Measurements from ENCODE around the gene CASP8.

Gene CASP8

GRCh38 chr2:201242571-201243277 is 17.6 kb upstream of the CASP8 start:
- DNase-seq (ENCODE audit: low read depth) = no peak

- DNase-seq (ENCODE audit: low read depth) = no peak
These were observed 15.5 kb upstream of the CASP8 start for GRCh38 chr2:201244829-201245228.

GRCh38 chr2:201246280-201246679 is 14.1 kb upstream of the CASP8 start:
- DNase-seq (ENCODE audit: low read depth) = no peak

GRCh38 chr2:201248288-201248844 is 12.0 kb upstream of the CASP8 start:
- DNase-seq (ENCODE audit: low read depth) = no peak

DNA sequence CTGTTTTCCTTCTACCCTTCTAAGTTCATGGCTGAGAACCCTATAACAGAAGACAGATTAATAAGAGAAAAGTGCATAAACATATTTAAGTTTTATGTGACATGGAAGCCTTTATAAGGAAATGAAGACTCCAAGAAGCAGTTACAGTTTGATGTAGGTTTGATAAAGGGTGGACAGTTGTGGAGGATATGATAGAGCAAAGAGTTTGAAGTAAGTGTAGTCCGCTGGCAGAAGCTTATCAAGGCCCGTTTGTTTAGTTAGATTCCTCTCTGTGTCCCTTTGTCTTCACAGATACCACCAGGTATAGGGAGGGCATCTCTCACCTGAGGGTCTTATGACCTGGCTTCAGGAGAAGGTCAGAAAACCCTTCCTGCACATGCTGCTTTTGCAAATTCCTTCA is 10.4 kb upstream of the CASP8 start:
- no peak for DNase-seq (ENCODE audit: low read depth)

- no peak for DNase-seq (ENCODE audit: low read depth)
These were observed 9.6 kb upstream of the CASP8 start for GRCh38 chr2:201250741-201251140.

GRCh38 chr2:201254081-201254730 is 6.1 kb upstream of the CASP8 start:
- DNase-seq (ENCODE audit: low read depth) = peak; percentile 81

GRCh38 chr2:201255408-201256033 is 4.8 kb upstream of the CASP8 start:
- no peak for DNase-seq (ENCODE audit: low read depth)

DNA sequence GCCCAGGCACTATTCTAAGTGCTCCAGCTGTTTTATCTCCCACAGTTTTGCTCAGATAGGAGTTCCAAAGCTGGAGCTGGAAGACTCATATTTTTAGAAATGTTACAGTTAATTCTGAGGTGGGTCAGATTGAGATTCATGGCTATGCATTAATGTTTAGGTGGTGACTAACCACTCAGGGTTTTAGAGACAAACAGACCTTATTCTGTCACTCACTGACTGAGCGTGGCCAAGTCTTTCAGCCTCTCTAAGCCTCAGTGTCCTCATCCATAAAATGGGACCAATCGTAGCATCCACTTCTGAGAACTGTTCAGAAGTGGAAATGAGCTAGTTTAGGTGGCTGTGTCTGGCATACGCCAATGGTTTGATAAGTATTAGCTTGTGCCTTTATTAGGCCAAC is 4.3 kb upstream of the CASP8 start:
- DNase-seq (ENCODE audit: low read depth) = peak; percentile 65

GRCh38 chr2:201257381-201257955 is 2.9 kb upstream of the CASP8 start:
- no peak for DNase-seq (ENCODE audit: low read depth)

DNA sequence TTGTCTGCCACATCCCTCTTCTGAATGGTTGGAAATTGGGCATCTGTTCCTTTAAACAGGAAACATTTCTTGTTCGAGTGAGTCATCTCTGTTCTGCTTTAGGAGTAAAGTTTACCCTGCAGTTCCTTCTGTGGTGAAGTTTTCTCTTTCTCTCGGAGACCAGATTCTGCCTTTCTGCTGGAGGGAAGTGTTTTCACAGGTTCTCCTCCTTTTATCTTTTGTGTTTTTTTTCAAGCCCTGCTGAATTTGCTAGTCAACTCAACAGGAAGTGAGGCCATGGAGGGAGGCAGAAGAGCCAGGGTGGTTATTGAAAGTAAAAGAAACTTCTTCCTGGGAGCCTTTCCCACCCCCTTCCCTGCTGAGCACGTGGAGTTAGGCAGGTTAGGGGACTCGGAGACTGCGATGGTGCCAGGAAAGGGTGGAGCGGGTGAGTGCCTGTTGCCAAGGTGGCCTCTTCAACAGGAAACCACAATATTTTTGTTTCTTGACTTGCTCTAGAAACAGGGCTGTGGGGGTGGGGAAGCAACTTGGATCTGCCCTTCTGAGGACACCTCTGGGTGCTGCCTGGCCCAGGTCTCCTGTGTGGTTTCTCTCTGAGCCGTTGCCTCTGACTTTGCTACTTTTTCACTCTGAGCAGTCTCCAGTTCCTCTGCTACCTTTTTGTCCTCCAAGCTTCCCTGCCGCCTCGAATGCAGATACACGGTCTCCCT is 2.2 kb upstream of the CASP8 start:
- peak; percentile 85 for DNase-seq (ENCODE audit: low read depth)

DNA sequence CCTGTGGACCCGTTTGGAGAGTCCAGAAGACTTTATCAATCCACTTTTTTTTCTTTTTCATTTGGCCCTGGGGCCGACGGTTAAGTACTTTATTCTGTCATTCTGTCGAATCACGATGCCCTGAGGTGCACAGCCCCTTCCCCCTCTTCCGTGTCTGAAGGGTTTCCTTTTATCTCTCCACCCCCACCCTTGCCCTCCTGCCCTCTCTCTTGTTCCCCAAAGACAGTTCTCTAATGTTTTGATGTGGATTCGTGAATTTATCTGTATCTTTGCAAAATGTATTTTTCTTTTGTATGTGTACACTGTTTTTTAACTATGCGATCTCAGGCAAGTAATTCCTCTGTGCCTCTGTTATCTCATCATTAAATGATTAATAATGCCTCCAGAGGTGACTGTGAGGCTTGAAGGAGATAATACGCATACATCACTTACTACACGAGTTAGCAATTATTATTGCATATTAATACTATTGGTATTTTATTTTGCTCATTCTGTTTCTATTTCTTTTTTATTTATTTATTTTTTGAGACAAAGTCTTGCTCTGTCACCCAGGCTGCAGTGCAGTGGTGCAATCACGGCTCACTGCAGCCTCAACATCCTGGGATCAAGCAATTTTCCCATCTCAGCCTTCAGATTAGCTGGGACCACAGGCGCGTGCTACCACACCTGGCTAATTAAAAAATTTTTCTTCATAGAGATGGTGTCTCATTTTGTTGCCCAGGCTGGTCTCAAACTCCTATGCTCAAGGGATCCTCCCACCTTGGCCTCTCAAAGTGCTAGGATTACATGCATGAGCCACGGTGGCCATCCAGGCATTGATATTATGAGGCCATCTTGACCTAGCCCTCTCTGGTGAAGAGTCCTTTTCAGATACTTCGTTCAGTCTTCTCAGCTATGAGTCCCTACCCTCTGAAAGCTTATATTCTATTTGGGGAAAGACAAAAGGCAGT is 1.4 kb upstream of the CASP8 start:
- no peak for DNase-seq (ENCODE audit: low read depth)

DNA sequence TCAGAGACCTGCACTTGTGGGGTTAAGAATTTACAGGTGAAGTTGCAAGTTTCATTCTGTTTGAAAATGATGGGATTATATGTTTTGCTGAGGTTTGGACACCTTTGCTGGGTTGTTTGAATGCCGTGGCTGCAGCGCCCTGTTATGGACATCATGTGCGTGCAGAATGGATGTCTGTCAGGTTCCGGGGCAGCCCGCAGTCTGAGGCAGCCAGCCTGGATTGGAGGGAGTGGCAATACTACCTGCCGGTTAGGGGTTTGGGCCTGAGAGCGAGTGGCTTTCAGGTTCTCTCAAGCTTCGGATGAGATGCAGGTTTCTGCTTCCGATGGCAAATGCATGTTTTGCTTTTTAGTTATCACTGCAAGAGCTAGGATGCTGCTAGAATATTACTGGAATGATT is 1.1 kb downstream of the CASP8 start:
- DNase-seq (ENCODE audit: low read depth) = no peak

- DNase-seq (ENCODE audit: low read depth) = no peak
These were observed 1.6 kb downstream of the CASP8 start for GRCh38 chr2:201261906-201262305.

DNA sequence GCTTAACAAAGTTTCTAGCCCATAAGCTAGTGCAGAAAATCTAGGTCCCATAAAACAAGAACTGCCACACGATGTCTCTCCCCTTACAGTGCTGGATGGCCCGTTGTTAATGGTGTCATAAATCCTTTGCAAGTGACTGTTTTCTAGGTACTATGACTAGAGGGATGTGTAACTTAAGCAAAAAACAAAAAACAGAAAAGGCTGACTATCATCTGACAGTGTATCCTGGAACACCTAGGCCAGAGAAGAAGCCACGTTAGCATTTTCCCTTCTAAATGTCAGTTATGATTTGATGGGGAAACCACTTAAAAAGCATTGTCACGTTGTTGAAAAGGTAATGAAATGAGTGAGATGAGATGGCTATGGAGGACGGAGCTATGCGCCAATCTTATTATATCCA is 2.4 kb downstream of the CASP8 start:
- DNase-seq (ENCODE audit: low read depth) = no peak

DNA sequence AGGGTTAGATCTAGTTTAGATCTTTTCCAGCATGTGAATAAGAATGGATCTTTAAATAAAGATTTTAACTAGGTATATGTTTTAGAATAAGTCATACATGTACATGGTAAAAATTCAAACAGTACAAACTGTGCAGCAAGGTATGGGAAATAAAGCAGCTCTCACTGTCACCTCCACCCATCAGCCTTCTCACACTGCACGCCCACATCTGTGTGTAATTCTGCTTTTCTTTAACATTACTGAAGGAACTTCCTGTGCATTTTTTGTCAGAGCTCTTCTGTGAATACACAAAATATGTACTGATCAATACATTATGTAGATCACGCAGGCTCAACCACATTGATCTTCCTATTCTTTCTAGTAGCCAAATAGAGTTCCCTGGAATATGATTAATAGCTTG is 3.4 kb downstream of the CASP8 start:
- no peak for DNase-seq (ENCODE audit: low read depth)

GRCh38 chr2:201264472-201265173 is 4.3 kb downstream of the CASP8 start:
- no peak for DNase-seq (ENCODE audit: low read depth)

DNA sequence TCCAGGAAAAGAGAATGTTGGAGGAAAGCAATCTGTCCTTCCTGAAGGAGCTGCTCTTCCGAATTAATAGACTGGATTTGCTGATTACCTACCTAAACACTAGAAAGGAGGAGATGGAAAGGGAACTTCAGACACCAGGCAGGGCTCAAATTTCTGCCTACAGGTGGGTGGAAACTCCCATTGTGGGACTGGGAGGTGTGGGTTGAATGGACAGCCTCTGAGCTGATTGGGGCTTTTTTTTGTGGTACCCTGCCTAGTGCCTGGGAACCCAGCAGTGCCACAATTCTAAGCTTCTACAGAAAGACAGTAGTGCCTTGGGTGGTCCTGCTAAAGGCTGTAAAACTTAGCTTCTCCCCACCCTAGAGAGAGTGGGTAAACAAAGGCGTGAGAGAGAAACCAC is 6.3 kb downstream of the CASP8 start:
- DNase-seq (ENCODE audit: low read depth) = no peak

DNA sequence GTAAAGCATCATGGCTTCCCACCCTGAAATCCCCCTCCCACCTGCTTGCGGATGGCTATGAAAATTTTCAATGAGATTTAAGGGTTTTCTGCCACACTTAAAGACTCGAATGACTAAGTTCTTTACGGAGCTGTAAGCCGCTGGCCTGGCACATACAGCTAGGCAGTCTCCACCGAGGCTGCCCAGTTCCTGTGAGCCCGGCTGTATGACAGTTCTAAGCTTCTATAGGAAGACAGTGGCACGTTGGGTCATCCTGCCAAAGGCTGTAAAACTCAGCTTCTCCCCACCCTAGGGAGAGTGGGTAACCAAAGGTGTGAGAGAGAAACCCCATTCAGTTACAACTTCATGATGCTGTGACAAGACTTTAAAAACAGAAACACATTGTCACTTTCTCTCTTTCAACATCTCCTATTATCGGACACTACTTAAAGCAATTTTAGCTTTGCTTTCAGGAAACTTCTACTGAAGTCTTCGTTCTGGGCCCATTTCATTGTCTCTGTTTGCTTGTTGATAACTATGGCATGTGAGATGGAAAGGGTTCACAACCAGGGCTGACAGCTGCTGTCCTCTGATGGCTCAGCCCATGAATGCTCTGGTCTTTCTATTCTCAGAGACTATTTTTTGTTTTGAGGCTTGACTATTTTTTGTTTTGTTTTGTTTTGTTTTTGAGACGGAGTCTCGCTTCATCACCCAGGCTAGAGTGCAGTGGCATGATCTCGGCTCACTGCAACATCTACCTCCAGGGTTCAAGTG is 7.1 kb downstream of the CASP8 start:
- DNase-seq (ENCODE audit: low read depth) = no peak

DNA sequence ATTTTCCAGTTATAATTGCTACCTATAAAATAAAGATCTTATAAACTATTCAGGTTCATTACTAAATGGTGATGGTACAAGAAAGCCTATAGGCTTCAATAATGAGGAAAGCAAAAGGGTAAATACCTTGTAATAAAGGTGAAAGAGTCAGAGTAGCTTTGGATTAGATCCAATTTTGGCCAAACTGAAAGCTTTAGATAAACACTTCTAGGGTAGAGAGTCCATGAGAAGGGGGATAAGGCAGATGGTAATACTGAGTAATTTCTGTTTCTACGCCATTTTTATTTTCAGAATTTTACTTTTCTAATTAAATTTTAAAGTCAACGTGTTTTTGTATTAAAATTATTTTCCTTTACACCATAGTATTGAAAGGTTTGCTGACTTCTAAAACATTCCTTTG is 9.4 kb downstream of the CASP8 start:
- DNase-seq (ENCODE audit: low read depth) = no peak
